ENCODE measurements around the gene CCNA2.
A peak's percentile ranks its signal among the peaks of the same experiment; 100 is the strongest.

Gene CCNA2

GRCh38 chr4:121823505-121824170 is at the start of gene CCNA2:
Gene CCNA2 (minus strand): TSS chr4:121823883. CDS start chr4:121823628, 255 bp downstream.
- H3K4me1 ChIP-seq (ENCODE audit: control insufficient read depth, insufficient read depth, low read length): 0 out of 2 replicates have a peak, but pooled peaks cover 2% of the 10 kb centered on the region
- H3K9ac ChIP-seq (ENCODE audit: low read depth, low read length): peak within 1 kb of the TSS; percentile 95
- peak within 1 kb of the TSS; percentile 99 for H3K4me3 ChIP-seq (ENCODE audit: low read depth, low read length)
- peak within 1 kb of the TSS; percentile 94 for H3K27ac ChIP-seq (ENCODE audit: low read depth, low read length)
- H3K27me3 ChIP-seq (ENCODE audit: control insufficient read depth, insufficient read depth, low read length): no peaks in the 10 kb centered on the region
- H3K9me3 ChIP-seq (ENCODE audit: control insufficient read depth, insufficient read depth, low read length): no peaks in the 10 kb centered on the region
- peaks cover 41% of the 10 kb centered on the region for H3K36me3 ChIP-seq (ENCODE audit: control insufficient read depth, insufficient read depth, low read length)

GRCh38 chr4:121869841-121870822 is 46.4 kb upstream of the CCNA2 start, which contains the start of gene BBS7:
Gene BBS7 (minus strand): TSS chr4:121870474. CDS start chr4:121870313, 161 bp downstream.
- H3K36me3 ChIP-seq (ENCODE audit: control insufficient read depth, insufficient read depth, low read length): peaks cover 22% of the 10 kb centered on the region
- H3K4me3 ChIP-seq (ENCODE audit: low read depth, low read length): peak within 1 kb of the TSS; percentile 83
- H3K27ac ChIP-seq (ENCODE audit: low read depth, low read length): peak within 1 kb of the TSS; percentile 82
- no peaks in the 10 kb centered on the region for H3K4me1 ChIP-seq (ENCODE audit: control insufficient read depth, insufficient read depth, low read length)
- no peaks in the 10 kb centered on the region for H3K27me3 ChIP-seq (ENCODE audit: control insufficient read depth, insufficient read depth, low read length)
- H3K9ac ChIP-seq (ENCODE audit: low read depth, low read length): peak within 1 kb of the TSS; percentile 71
- no peaks in the 10 kb centered on the region for H3K9me3 ChIP-seq (ENCODE audit: control insufficient read depth, insufficient read depth, low read length)

GRCh38 chr4:121863799-121864198 is 40.1 kb upstream of the CCNA2 start:
- Histone ChIP-seq H3K4me1 (ENCODE audit: control insufficient read depth, insufficient read depth, low read length) (no peaks in the 10 kb centered on the region), H3K27ac (ENCODE audit: low read depth, low read length) (no peak overlapping the region), H3K9ac (ENCODE audit: low read depth, low read length) (no peak overlapping the region), H3K4me3 (ENCODE audit: low read depth, low read length) (no peak overlapping the region), H3K36me3 (ENCODE audit: control insufficient read depth, insufficient read depth, low read length) (peaks cover 64% of the 10 kb centered on the region), H3K27me3 (ENCODE audit: control insufficient read depth, insufficient read depth, low read length) (no peaks in the 10 kb centered on the region), H3K9me3 (ENCODE audit: control insufficient read depth, insufficient read depth, low read length) (no peaks in the 10 kb centered on the region)

DNA sequence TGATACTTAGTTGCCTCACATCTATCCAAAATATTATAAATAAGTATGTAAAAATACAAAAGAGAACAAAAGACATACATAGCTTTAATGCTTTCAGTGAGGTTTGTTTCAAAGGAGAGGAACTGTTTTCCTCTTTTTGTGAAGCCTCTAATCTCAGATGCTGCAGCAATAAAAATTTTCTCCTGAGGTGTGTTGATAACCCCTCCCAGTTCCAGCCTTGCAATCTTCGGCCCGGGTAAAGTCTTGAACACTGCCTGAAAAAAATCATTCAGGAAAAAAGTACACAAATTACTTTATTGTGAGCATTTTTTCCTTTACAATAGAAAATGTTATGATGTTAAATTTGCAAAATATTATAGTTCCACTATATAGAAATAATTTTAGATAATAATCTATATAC is 37.7 kb upstream of the CCNA2 start:
- Histone ChIP-seq H3K27me3 (ENCODE audit: control insufficient read depth, insufficient read depth, low read length) (no peaks in the 10 kb centered on the region), H3K36me3 (ENCODE audit: control insufficient read depth, insufficient read depth, low read length) (peaks cover 61% of the 10 kb centered on the region), H3K9ac (ENCODE audit: low read depth, low read length) (no peak overlapping the region), H3K27ac (ENCODE audit: low read depth, low read length) (no peak overlapping the region), H3K4me1 (ENCODE audit: control insufficient read depth, insufficient read depth, low read length) (no peaks in the 10 kb centered on the region), H3K9me3 (ENCODE audit: control insufficient read depth, insufficient read depth, low read length) (no peaks in the 10 kb centered on the region), H3K4me3 (ENCODE audit: low read depth, low read length) (no peak overlapping the region)

- Histone ChIP-seq H3K4me3 (ENCODE audit: low read depth, low read length) (no peak overlapping the region), H3K27me3 (ENCODE audit: control insufficient read depth, insufficient read depth, low read length) (no peaks in the 10 kb centered on the region), H3K4me1 (ENCODE audit: control insufficient read depth, insufficient read depth, low read length) (no peaks in the 10 kb centered on the region), H3K9me3 (ENCODE audit: control insufficient read depth, insufficient read depth, low read length) (no peaks in the 10 kb centered on the region), H3K27ac (ENCODE audit: low read depth, low read length) (no peak overlapping the region), H3K9ac (ENCODE audit: low read depth, low read length) (no peak overlapping the region), H3K36me3 (ENCODE audit: control insufficient read depth, insufficient read depth, low read length) (peaks cover 53% of the 10 kb centered on the region)
Measured at GRCh38 chr4:121860121-121860520, 36.4 kb upstream of the CCNA2 start.

- Histone ChIP-seq H3K4me1 (ENCODE audit: control insufficient read depth, insufficient read depth, low read length) (no peaks in the 10 kb centered on the region), H3K4me3 (ENCODE audit: low read depth, low read length) (no peak overlapping the region), H3K36me3 (ENCODE audit: control insufficient read depth, insufficient read depth, low read length) (peaks cover 15% of the 10 kb centered on the region), H3K27ac (ENCODE audit: low read depth, low read length) (no peak overlapping the region), H3K27me3 (ENCODE audit: control insufficient read depth, insufficient read depth, low read length) (no peaks in the 10 kb centered on the region), H3K9me3 (ENCODE audit: control insufficient read depth, insufficient read depth, low read length) (no peaks in the 10 kb centered on the region), H3K9ac (ENCODE audit: low read depth, low read length) (no peak overlapping the region)
Measured at GRCh38 chr4:121851354-121851753, 27.7 kb upstream of the CCNA2 start.

- H3K9me3 ChIP-seq (ENCODE audit: control insufficient read depth, insufficient read depth, low read length): no peaks in the 10 kb centered on the region
- H3K4me1 ChIP-seq (ENCODE audit: control insufficient read depth, insufficient read depth, low read length): no peaks in the 10 kb centered on the region
- no peak overlapping the region for H3K27ac ChIP-seq (ENCODE audit: low read depth, low read length)
- no peak overlapping the region for H3K4me3 ChIP-seq (ENCODE audit: low read depth, low read length)
- no peaks in the 10 kb centered on the region for H3K27me3 ChIP-seq (ENCODE audit: control insufficient read depth, insufficient read depth, low read length)
- H3K9ac ChIP-seq (ENCODE audit: low read depth, low read length): no peak overlapping the region
- H3K36me3 ChIP-seq (ENCODE audit: control insufficient read depth, insufficient read depth, low read length): peaks cover 36% of the 10 kb centered on the region
Measured at GRCh38 chr4:121846662-121847061, 23.0 kb upstream of the CCNA2 start.

GRCh38 chr4:121842862-121843261 is 19.2 kb upstream of the CCNA2 start:
- H3K4me1 ChIP-seq (ENCODE audit: control insufficient read depth, insufficient read depth, low read length): no peaks in the 10 kb centered on the region
- no peak overlapping the region for H3K9ac ChIP-seq (ENCODE audit: low read depth, low read length)
- no peaks in the 10 kb centered on the region for H3K9me3 ChIP-seq (ENCODE audit: control insufficient read depth, insufficient read depth, low read length)
- no peak overlapping the region for H3K27ac ChIP-seq (ENCODE audit: low read depth, low read length)
- peaks cover 32% of the 10 kb centered on the region for H3K36me3 ChIP-seq (ENCODE audit: control insufficient read depth, insufficient read depth, low read length)
- H3K27me3 ChIP-seq (ENCODE audit: control insufficient read depth, insufficient read depth, low read length): no peaks in the 10 kb centered on the region
- H3K4me3 ChIP-seq (ENCODE audit: low read depth, low read length): no peak overlapping the region

- no peaks in the 10 kb centered on the region for H3K4me1 ChIP-seq (ENCODE audit: control insufficient read depth, insufficient read depth, low read length)
- no peak overlapping the region for H3K9ac ChIP-seq (ENCODE audit: low read depth, low read length)
- H3K36me3 ChIP-seq (ENCODE audit: control insufficient read depth, insufficient read depth, low read length): peaks cover 19% of the 10 kb centered on the region
- H3K4me3 ChIP-seq (ENCODE audit: low read depth, low read length): no peak overlapping the region
- H3K9me3 ChIP-seq (ENCODE audit: control insufficient read depth, insufficient read depth, low read length): no peaks in the 10 kb centered on the region
- H3K27me3 ChIP-seq (ENCODE audit: control insufficient read depth, insufficient read depth, low read length): no peaks in the 10 kb centered on the region
- H3K27ac ChIP-seq (ENCODE audit: low read depth, low read length): no peak overlapping the region
Measured at GRCh38 chr4:121838136-121838535, 14.5 kb upstream of the CCNA2 start.

- Histone ChIP-seq H3K27ac (ENCODE audit: low read depth, low read length) (no peak overlapping the region), H3K36me3 (ENCODE audit: control insufficient read depth, insufficient read depth, low read length) (peaks cover 15% of the 10 kb centered on the region), H3K9me3 (ENCODE audit: control insufficient read depth, insufficient read depth, low read length) (no peaks in the 10 kb centered on the region)
Measured at GRCh38 chr4:121829511-121829910, 5.8 kb upstream of the CCNA2 start.

DNA sequence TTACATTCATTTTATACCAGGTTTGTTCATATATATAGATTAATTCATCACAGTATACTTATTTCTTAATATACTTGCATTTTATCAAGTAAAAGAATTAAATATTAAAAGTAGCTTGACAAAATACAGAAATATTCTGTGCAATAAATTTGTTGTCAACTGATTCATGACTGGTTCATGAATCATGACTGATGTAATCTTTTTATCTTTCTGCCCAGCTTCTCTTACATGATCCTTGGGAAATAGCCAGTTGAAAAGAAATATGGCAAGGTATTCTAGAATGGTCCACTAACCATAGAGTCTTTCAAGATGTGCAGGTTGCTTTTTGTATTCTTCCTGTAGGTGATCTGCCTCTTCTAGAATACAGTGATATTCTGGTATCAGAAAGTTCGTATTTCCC is 4.2 kb upstream of the CCNA2 start:
- H3K9me3 ChIP-seq (ENCODE audit: control insufficient read depth, insufficient read depth, low read length): no peaks in the 10 kb centered on the region
- no peaks in the 10 kb centered on the region for H3K4me1 ChIP-seq (ENCODE audit: control insufficient read depth, insufficient read depth, low read length)
- no peak overlapping the region for H3K27ac ChIP-seq (ENCODE audit: low read depth, low read length)
- H3K9ac ChIP-seq (ENCODE audit: low read depth, low read length): no peak overlapping the region
- H3K4me3 ChIP-seq (ENCODE audit: low read depth, low read length): no peak overlapping the region
- H3K36me3 ChIP-seq (ENCODE audit: control insufficient read depth, insufficient read depth, low read length): peaks cover 9% of the 10 kb centered on the region
- H3K27me3 ChIP-seq (ENCODE audit: control insufficient read depth, insufficient read depth, low read length): no peaks in the 10 kb centered on the region

More at GRCh38 chr4:121829511-121829910, 5.8 kb upstream of the CCNA2 start:
- Histone ChIP-seq H3K4me1 (ENCODE audit: control insufficient read depth, insufficient read depth, low read length) (no peaks in the 10 kb centered on the region), H3K9ac (ENCODE audit: low read depth, low read length) (no peak overlapping the region), H3K4me3 (ENCODE audit: low read depth, low read length) (no peak overlapping the region), H3K27me3 (ENCODE audit: control insufficient read depth, insufficient read depth, low read length) (no peaks in the 10 kb centered on the region)

All from HUES48 (cell line).